Mononuclear cell (primary cell): ENCODE results near the gene RELT. TPM values are rescaled to one million over a fixed set of nuclear protein-coding genes. Genes with fewer than 3 reads are reported as not detected.

Experiments used
- H3K27me3 ChIP-seq: 2 replicates; pipeline ENCODE4 v1.6.0; 2011; ENCODE audit warnings: low read length, control low read depth; ENCODE audit not compliant: insufficient read depth
- H3K4me1 ChIP-seq: 2 replicates; pipeline ENCODE4 v1.5.1; 2011; ENCODE audit warnings: mild to moderate bottlenecking, low read length, control low read depth; ENCODE audit not compliant: insufficient read depth
- H3K4me3 ChIP-seq: 2 replicates; pipeline ENCODE4 v1.5.1; 2011; ENCODE audit warnings: mild to moderate bottlenecking, low read length, moderate library complexity
- H3K9me3 ChIP-seq: 2 replicates; pipeline ENCODE4 v1.5.1; 2011; ENCODE audit warnings: low read depth, mild to moderate bottlenecking, control low read depth, low read length
- total RNA-seq: library from RNA; depleted of rRNA; stranded (reverse); fragments of >200 nt; gene quantifications from one replicate; pipeline ENCODE4 v1.2.3, GENCODE V29; 2012

Gene RELT
- total RNA-seq, 1 donor: 64.0 TPM

DNA sequence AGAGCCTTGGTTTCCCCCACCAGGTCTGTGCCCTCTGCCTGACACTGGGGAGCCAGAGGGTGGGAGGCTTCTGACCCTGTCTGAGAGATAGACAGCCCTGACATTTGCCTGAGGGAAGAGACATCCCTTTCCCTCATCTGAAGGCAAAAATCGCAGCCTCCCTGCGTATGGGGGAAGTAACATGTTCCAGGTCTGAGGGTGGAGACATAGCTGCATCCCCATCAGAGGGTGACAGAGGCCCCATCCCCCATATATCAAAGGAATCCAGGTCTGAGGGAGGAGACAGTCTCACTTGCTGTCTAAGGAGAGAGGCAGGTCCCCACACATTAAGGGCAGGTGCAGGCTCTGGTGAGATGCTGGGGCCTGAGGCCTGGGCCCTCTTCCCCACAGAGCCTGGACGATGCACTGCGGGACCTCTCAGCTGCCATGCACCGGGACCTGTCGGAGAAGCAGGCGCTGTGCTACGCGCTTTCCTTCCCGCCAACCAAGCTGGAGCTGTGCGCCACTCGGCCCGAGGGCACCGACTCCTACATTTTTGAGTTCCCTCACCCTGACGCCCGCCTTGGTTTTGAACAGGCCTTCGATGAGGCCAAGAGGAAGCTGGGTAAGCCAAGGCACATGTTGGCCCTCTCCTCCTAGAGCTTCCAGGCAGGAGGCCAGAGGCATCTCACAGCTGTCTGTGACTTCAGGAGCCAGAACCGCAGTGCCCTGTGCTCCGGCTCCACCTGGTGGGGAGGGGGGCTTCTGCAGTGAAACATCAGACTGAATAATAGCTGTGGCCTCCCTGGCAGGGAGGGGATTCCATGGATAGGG is 16.1 kb upstream of the RELT start:
- no peaks in the 10 kb centered on the region for H3K9me3 ChIP-seq
- H3K4me3 ChIP-seq: no peak overlapping the region

DNA sequence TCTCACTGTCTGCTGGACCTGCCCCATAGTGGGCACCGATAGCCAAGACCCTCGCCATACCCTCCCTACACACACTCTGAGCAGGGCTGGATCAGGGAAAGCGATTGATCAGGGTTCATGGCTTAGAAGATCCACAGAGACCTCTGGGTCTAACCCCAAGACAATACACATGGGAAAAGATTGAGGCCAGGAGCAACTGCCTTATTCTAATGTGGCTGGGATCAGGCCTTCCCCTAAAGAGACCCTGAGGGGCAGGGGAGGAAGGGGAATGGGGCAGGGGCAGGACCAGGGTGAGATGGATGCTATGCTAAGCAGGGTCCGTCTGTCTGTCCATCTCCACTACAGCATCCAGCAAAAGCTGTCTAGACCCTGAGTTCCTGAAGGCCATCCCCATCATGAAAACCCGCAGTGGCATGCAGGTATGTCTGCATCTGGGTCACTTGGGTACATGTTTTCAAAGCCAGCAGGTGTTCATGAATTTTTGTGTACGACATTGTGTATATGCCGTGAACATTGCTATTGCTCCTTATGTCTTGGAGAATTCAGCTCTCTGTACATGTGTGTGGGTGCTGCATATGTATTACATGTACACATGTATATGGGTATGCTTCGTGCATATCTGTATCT is 15.3 kb upstream of the RELT start:
- no peak overlapping the region for H3K4me3 ChIP-seq
- H3K4me1 ChIP-seq: peaks cover 5% of the 10 kb centered on the region
- H3K27me3 ChIP-seq: no peaks in the 10 kb centered on the region
- no peaks in the 10 kb centered on the region for H3K9me3 ChIP-seq

More for the DNA sequence above, 16.1 kb upstream of the RELT start:
- H3K4me1 ChIP-seq: no peaks in the 10 kb centered on the region
- no peaks in the 10 kb centered on the region for H3K27me3 ChIP-seq

DNA sequence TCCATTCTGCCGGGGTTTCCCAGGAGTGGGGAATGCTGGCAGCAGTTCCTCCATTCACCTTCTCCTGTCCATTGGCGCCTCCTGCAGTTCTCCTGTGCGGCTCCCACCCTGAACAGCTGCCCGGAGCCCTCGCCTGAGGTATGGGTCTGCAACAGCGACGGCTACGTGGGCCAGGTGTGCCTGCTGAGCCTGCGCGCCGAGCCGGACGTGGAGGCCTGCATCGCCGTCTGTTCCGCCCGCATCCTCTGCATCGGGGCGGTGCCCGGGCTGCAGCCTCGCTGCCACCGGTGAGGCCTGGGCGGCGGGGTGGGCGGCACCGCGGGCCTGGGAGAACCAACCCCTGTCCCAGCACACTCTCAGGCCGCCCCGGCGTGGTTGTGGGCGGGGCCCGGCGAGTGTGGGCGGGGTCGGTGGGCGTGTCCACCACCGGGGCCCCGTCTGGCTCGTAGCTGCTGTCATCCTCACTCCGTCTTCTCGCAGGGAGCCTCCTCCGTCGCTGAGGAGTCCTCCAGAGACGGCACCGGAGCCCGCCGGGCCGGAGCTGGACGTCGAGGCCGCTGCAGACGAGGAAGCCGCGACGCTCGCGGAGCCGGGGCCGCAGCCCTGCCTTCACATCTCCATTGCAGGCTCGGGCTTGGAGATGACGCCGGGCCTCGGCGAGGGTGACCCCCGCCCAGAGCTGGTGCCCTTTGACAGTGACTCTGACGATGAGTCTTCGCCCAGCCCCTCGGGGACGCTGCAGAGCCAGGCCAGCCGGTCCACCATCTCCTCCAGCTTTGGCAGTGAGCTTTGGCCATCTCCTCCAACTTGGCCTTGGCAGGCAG is 14.0 kb upstream of the RELT start:
- Histone ChIP-seq H3K9me3 (no peaks in the 10 kb centered on the region), H3K27me3 (no peaks in the 10 kb centered on the region), H3K4me3 (no peak overlapping the region), H3K4me1 (peaks cover 17% of the 10 kb centered on the region)

DNA sequence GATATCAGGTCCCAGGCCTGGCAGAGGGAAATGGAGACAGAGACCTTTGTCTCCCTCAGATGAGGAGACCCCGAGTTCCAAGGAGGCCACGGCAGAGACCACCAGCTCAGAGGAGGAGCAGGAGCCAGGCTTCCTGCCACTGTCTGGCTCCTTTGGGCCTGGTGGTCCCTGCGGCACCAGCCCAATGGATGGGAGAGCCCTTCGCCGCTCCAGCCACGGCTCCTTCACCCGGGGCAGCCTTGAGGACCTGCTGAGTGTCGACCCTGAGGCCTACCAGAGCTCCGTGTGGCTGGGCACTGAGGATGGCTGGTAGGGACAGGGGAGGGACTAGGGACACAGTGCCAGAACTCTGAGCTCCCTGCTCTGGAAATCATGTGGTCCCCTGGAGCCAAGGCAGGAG is 13.1 kb upstream of the RELT start:
- H3K4me1 ChIP-seq: peaks cover 25% of the 10 kb centered on the region
- H3K9me3 ChIP-seq: no peaks in the 10 kb centered on the region
- no peak overlapping the region for H3K4me3 ChIP-seq
- H3K27me3 ChIP-seq: no peaks in the 10 kb centered on the region

DNA sequence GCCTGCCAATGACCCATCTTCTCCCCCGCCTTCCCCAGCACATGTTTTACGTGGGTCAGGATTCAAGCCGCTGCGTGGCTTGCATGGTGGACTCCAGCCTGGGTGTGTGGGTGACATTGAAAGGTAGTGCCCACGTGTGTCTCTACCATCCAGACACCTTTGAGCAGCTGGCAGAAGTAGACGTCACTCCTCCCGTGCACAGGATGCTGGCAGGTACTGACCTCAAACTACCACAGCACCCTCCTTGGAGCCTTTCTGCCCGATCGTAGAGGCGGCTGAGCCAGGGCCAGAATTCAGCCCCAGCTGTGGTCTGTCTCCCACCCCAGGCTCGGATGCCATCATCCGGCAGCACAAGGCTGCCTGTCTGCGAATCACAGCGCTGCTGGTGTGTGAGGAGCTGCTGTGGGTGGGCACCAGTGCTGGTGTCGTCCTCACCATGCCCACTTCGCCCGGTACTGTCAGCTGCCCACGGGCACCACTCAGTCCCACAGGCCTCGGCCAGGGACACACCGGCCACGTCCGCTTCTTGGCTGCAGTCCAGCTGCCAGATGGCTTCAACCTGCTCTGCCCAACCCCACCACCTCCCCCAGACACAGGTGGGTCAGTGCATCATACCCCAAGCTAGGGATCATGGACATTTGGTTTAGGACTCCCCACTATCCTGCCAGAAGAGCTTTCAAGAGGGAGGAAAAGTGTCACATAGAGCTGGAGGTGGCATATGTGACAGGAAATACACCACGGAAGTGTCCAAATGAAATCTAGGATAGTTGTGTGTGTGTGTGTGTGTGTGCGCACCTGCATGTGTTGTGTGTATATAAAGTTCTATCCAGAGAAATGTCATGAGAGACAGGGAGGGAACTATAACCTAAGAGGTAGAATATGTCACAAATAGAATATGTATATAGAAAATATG is 10.6 kb upstream of the RELT start:
- H3K27me3 ChIP-seq: no peaks in the 10 kb centered on the region
- H3K4me3 ChIP-seq: no peak overlapping the region

DNA sequence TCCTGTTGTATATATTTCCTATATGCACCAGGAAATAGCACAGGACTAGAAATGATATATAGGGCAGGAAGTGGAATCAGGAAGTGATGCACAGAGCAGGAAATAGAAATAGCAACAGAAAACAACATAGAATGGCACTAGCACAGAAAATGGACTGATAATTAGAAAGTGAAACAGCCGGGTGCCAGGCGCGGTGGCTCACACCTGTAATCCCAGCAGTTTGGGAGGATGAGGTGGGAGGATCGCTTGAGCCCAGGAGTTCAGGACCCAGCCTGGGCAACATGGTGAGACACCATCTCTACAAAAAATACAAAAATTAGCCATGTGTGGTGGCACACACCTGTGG is 10.0 kb upstream of the RELT start:
- Histone ChIP-seq H3K4me1 (peaks cover 25% of the 10 kb centered on the region), H3K4me3 (no peak overlapping the region), H3K27me3 (no peaks in the 10 kb centered on the region), H3K9me3 (no peaks in the 10 kb centered on the region)

More for the DNA sequence above, 10.6 kb upstream of the RELT start:
- Histone ChIP-seq H3K9me3 (no peaks in the 10 kb centered on the region), H3K4me1 (peaks cover 25% of the 10 kb centered on the region)

DNA sequence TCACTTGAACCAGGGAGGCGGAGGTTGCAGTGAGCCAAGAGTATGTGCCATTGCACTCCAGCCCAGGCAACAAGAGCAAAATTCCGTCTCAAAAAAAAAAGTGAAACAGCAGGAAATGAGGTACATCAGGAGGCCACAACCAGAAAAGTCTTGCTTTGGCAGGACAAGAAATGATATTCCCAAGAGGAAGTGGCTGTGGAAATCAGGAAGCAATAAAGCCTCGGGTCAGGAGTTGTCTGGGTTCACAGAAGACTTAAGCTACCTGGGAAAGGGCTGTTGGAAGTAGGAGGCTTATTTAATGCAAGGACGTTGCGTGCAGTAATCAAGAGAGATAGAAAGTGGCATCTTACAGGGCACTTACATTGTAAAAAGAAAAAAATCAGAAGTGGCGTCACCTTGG is 9.2 kb upstream of the RELT start:
- peaks cover 29% of the 10 kb centered on the region for H3K4me1 ChIP-seq
- H3K4me3 ChIP-seq: no peak overlapping the region
- no peaks in the 10 kb centered on the region for H3K27me3 ChIP-seq
- H3K9me3 ChIP-seq: no peaks in the 10 kb centered on the region

DNA sequence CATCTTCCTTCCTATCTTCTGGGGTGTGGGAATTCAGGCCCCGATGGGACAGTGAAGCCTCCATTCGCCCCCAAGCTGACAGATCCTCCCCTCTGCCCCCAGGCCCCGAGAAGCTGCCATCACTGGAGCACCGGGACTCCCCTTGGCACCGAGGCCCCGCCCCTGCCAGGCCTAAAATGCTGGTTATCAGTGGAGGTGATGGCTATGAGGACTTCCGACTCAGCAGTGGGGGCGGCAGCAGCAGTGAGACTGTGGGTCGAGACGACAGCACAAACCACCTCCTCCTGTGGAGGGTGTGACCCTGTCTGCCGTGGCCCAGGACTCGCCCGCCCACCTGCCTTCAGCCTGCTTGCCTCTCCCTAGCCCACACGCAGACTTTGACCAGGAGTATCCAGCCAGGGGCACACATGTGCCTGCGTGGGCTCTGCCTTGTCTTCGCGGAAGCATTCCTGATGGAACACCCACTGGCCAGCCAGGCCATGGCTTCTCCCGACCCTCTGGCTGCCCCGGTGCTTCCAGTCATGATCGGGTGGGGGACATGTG is 8.6 kb upstream of the RELT start:
- Histone ChIP-seq H3K4me3 (no peak overlapping the region), H3K27me3 (no peaks in the 10 kb centered on the region), H3K9me3 (no peaks in the 10 kb centered on the region), H3K4me1 (peaks cover 35% of the 10 kb centered on the region)

DNA sequence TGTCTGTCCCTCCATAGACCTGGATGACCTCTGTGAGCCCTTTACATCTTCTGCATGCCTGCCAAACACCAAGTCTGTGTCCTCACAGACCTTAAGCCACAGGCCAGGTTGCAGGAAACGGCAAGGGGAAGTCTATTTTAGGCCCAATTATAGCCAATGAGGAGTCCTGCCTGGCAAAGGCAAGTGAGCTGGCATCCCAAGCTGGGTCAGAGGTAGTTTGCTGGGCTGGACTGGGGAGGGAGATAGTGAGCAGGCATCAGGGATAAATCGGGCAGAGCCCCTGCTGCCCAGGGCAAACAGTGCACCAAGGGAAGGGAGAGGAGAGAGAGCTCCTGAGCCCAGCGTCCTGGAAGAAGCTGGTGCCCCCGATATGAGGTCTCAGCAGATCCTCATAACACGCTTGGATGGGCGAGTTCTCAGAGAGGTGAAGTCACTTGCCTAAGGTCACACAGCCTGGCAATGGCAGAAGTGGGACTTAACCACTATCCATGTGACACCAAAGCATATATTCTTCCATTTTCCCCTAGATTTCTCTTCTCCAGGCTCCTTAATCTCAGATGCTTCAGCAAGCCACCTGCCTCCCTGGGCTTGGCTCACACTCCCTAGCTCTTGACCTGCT is 3.7 kb upstream of the RELT start:
- H3K4me3 ChIP-seq: no peak overlapping the region
- no peaks in the 10 kb centered on the region for H3K27me3 ChIP-seq
- H3K4me1 ChIP-seq: peaks cover 36% of the 10 kb centered on the region
- H3K9me3 ChIP-seq: no peaks in the 10 kb centered on the region

DNA sequence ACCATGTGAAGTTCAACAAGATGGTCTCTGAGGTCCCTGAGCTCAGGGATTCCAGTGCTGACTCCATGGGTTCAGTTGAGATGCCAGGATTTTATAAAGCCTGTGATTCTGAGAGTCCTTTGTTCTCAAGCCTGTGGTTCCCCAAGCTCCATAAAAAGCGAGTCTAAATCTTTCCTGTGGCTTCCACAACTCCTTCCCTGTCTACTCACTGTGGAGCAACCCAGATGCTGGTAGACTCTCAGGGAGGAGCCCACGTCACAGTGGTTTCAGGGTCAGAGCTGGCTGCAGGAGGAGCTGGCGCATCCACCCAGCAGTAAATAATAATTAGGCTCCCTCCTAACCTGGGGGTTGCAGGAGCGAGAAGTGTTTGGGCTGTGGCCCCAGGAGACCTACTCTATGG is 2.0 kb upstream of the RELT start:
- Histone ChIP-seq H3K9me3 (no peaks in the 10 kb centered on the region), H3K4me3 (no peak overlapping the region), H3K27me3 (no peaks in the 10 kb centered on the region), H3K4me1 (peaks cover 48% of the 10 kb centered on the region)

DNA sequence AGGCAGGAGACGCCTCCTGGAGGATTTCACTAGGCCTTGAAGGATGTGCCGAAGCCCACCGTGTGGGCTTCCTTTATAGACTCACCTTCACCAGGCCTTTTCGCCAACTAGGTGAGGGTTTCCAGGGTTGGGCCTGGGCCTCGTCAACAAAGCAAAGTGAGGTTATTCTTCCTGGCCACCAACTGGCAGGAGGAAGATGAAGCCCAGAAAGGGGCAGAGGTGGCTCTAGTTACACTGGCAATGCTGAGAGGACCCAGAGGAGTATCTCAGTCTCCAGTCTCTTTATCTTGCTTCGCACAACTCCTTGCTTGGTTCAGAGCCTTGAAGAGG is 404 bp upstream of the RELT start:
- peaks cover 64% of the 10 kb centered on the region for H3K4me1 ChIP-seq
- H3K4me3 ChIP-seq: no peak overlapping the region
- H3K27me3 ChIP-seq: no peaks in the 10 kb centered on the region
- no peaks in the 10 kb centered on the region for H3K9me3 ChIP-seq

DNA sequence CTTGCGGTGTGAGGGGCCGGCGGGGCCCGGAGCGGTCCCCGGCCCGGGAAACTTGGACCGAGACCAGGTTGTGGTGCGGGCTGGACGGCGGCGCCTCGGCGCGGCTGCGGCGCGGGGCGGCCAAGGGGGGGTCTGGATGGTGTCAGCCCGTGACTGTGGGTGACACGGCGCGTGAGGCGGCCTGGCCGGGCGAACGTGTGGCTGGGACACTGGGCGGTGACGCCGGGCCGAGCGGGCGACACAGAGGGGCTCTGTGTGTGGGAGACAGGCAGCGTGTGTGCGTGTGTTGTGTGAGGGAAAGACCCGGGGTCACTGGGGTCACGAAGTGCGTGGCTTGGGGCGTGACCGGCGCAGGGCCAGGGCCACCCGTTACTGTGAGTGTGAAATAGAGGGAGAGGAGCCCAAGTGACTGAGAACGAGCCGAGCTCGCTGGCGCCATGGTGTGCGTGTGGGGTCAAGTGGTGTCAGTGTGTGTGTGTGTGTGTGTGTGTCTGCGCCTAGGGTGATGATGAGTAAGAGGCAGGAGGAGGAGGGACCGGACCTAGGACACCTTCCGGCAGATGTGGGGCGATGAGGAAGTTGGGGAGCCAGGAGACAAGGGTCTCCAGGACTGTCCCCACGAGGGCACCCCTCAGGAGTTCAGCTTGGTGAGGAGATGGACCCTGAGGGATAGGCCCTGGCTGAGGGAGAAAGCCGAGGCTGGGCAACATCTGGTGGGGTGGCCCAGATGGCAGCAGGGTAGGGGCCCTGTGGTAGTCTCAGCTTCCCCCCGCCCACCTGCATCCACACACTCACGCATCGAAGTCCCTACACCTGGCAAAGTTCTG is 817 bp downstream of the RELT start:
- no peaks in the 10 kb centered on the region for H3K27me3 ChIP-seq
- H3K4me3 ChIP-seq: peak overlapping the region; percentile 95
- peaks cover 72% of the 10 kb centered on the region for H3K4me1 ChIP-seq
- H3K9me3 ChIP-seq: no peaks in the 10 kb centered on the region

DNA sequence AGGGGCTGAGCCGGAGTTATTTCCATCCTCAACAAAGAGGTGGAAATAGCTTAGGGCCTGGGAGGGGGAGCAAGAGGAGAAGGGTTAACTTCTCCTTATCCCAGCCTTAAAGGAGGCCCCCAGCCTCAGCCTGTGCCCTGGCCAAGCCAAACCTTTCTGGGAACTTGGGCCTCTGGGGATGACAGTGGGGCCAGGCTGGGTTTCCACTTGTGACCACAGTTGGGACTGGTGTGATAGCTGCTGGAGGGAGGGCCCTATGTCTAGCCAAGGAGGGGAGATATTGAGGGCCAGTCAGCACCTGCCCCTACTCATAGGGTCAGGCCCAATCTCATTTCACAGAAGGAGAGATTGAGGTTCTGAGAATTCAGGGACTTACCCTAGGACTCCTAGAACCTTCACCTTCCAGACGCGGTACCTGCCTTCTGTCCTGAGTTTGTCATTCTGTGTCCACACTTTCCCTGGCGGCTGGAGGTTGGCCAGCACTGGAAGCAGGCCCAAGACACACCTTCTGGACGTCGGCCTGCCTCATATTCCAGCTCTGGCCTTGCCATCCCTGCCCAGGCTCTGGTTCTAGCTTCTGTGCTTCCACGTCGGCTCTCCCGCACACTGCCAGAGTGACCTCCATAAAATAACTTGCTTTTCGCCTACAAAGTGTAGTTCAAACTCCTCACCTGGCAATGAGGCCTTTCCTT is 3.1 kb downstream of the RELT start:
- peaks cover 82% of the 10 kb centered on the region for H3K4me1 ChIP-seq
- no peaks in the 10 kb centered on the region for H3K27me3 ChIP-seq
- no peaks in the 10 kb centered on the region for H3K9me3 ChIP-seq
- H3K4me3 ChIP-seq: no peak overlapping the region
